SU-DHL-6 (cell line): ENCODE measurements around the gene DNAAF1.

Experiments used
- CTCF ChIP-seq: fragments of 200-600 bp; sonication (generic); IDR thresholded peaks from one replicate; pipeline ENCODE4 v1.5.1; 2017; ENCODE audit warnings: antibody characterized with exemption, mild to moderate bottlenecking, low read length, moderate library complexity; ENCODE audit not compliant: insufficient read depth, poor library complexity, severe bottlenecking
- EZH2phosphoT487 ChIP-seq: fragments of 200-600 bp; sonication (generic), shearing (Covaris generic); conservative IDR thresholded peaks from 2 replicates; pipeline ENCODE4 v1.6.1; 2018; ENCODE audit warnings: mild to moderate bottlenecking, antibody characterized with exemption, low read length, moderate library complexity, mixed read lengths

DNA sequence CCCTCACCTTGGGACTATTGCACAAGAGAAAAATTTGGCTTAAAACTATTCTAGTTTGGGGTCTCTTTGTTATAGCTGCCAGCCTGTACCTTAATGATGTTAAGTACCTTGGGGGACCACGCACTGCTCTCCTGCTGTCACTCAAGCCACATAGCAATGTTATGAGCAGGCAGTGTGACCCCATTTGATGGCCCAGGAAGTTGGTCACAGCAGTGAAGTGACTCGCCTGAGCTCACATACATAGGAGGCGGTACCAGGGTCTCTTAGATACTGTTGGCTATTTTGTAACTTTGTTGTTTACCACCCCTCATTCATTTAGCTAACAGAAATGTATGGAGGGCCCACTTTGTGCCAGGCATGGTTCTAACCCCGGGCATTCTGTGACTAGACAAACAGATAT is 78.3 kb downstream of the DNAAF1 start:
- no peak for TF ChIP-seq EZH2phosphoT487
- no peak for TF ChIP-seq CTCF
